WTC11 (cell line): ENCODE data around the gene KLHDC9. TPM values are rescaled to one million over a fixed set of nuclear protein-coding genes. Genes with fewer than 3 reads are reported as not detected.

Experiments used
- ATAC-seq: fragments of 200-7000 bp; cut with Tn5 transposase; 2 replicates; pipeline ENCODE4 v1.10.0; 2021; ENCODE audit warnings: mild to moderate bottlenecking, moderate library complexity
- CTCF ChIA-PET: fragments of 300-600 bp; sonication (Branson Sonifier 250); formaldehyde crosslinking; loops from one replicate; lab custom pipeline; 2021; ENCODE audit warnings: antibody characterized with exemption; lab: Charles Lee
- POLR2A ChIA-PET: fragments of 350-600 bp; sonication (Branson Sonifier 250); formaldehyde crosslinking; loops from one replicate; lab custom pipeline; 2021; ENCODE audit warnings: antibody characterized with exemption; lab: Charles Lee
- DNase-seq: peaks from one replicate; pipeline ENCODE4 v3.0.0; 2021; ENCODE audit warnings: low spot score
- H3K27ac Mint-ChIP-seq: 2 replicates; pipeline ENCODE4 v1.8.0; 2021; ENCODE audit warnings: mixed read lengths
- H3K27me3 Mint-ChIP-seq: 2 replicates; pipeline ENCODE4 v1.8.0; 2021; ENCODE audit warnings: low read depth, mild to moderate bottlenecking, moderate library complexity, mixed read lengths
- H3K36me3 Mint-ChIP-seq: 2 replicates; pipeline ENCODE4 v1.8.0; 2021; ENCODE audit warnings: mixed read lengths
- H3K4me1 Mint-ChIP-seq: 2 replicates; pipeline ENCODE4 v1.8.0; 2022; ENCODE audit warnings: mixed read lengths
- H3K4me3 Mint-ChIP-seq: 2 replicates; pipeline ENCODE4 v1.8.0; 2021; ENCODE audit warnings: mild to moderate bottlenecking, moderate library complexity, mixed read lengths
- H3K9me3 Mint-ChIP-seq: 2 replicates; pipeline ENCODE4 v1.8.0; 2021; ENCODE audit warnings: mixed read lengths
- ARID4B ChIP-seq: sonication (generic); formaldehyde crosslinking; IDR thresholded peaks from 2 replicates; pipeline ENCODE4 v1.8.0; 2023; ENCODE audit warnings: missing genetic modification reagents, mild to moderate bottlenecking, borderline replicate concordance
- CREM ChIP-seq: sonication (generic); formaldehyde crosslinking; IDR thresholded peaks from 2 replicates; pipeline ENCODE4 v1.8.1; 2022; ENCODE audit warnings: mild to moderate bottlenecking, missing genetic modification reagents, moderate library complexity
- E2F4 ChIP-seq: sonication (generic); formaldehyde crosslinking; IDR thresholded peaks from 2 replicates; pipeline ENCODE4 v1.8.1; 2022; ENCODE audit warnings: low read depth, mild to moderate bottlenecking, moderate library complexity, missing genetic modification reagents, borderline replicate concordance
- ELF4 ChIP-seq: sonication (generic); formaldehyde crosslinking; IDR thresholded peaks from 2 replicates; pipeline ENCODE4 v1.8.1; 2022; ENCODE audit warnings: low read depth, mild to moderate bottlenecking, moderate library complexity, missing genetic modification reagents
- ETV6 ChIP-seq: sonication (generic); formaldehyde crosslinking; IDR thresholded peaks from 2 replicates; pipeline ENCODE4 v1.8.1; 2022; ENCODE audit warnings: mild to moderate bottlenecking, missing genetic modification reagents
- FOXP1 ChIP-seq: sonication (generic); formaldehyde crosslinking; IDR thresholded peaks from 2 replicates; pipeline ENCODE4 v1.8.0; 2022; ENCODE audit warnings: missing genetic modification reagents, mild to moderate bottlenecking, moderate library complexity, borderline replicate concordance
- FOXP4 ChIP-seq: sonication (generic); formaldehyde crosslinking; IDR thresholded peaks from 2 replicates; pipeline ENCODE4 v1.8.0; 2022; ENCODE audit warnings: mild to moderate bottlenecking, missing genetic modification reagents
- NFATC4 ChIP-seq: fragments of 250-450 bp; sonication (Bioruptor Pico); IDR thresholded peaks from 2 replicates; pipeline ENCODE4 v1.9.0; 2021; ENCODE audit warnings: mild to moderate bottlenecking
- PRDM15 ChIP-seq: sonication (generic); formaldehyde crosslinking; IDR thresholded peaks from 2 replicates; pipeline ENCODE4 v1.8.0; 2022; ENCODE audit warnings: missing genetic modification reagents
- PRRX2 ChIP-seq: fragments of 250-450 bp; sonication (Bioruptor Pico); IDR thresholded peaks from 2 replicates; pipeline ENCODE4 v1.8.0; 2021; ENCODE audit warnings: mild to moderate bottlenecking
- RELA ChIP-seq: sonication (generic); formaldehyde crosslinking; IDR thresholded peaks from 2 replicates; pipeline ENCODE4 v1.8.1; 2022; ENCODE audit warnings: missing genetic modification reagents, mild to moderate bottlenecking, borderline replicate concordance
- RORB ChIP-seq: fragments of 250-450 bp; sonication (Bioruptor Pico); IDR thresholded peaks from 2 replicates; pipeline ENCODE4 v1.9.0; 2021; ENCODE audit warnings: mild to moderate bottlenecking
- SOX15 ChIP-seq: fragments of 250-450 bp; sonication (Bioruptor Pico); IDR thresholded peaks from 2 replicates; pipeline ENCODE4 v1.9.0; 2021; ENCODE audit warnings: mild to moderate bottlenecking
- ZMAT4 ChIP-seq: fragments of 250-450 bp; sonication (Bioruptor Pico); IDR thresholded peaks from 2 replicates; pipeline ENCODE4 v1.9.0; 2021; ENCODE audit warnings: mild to moderate bottlenecking
- ZNF232 ChIP-seq: sonication (generic); formaldehyde crosslinking; IDR thresholded peaks from 2 replicates; pipeline ENCODE4 v1.8.0; 2022; ENCODE audit warnings: mild to moderate bottlenecking, missing genetic modification reagents
- ZNF263 ChIP-seq: sonication (generic); formaldehyde crosslinking; IDR thresholded peaks from 2 replicates; pipeline ENCODE4 v1.8.1; 2022; ENCODE audit warnings: low read depth, mild to moderate bottlenecking, moderate library complexity, missing genetic modification reagents
- ZNF317 ChIP-seq: sonication (generic); formaldehyde crosslinking; IDR thresholded peaks from 2 replicates; pipeline ENCODE4 v1.8.1; 2023; ENCODE audit warnings: low read depth, mild to moderate bottlenecking, moderate library complexity, missing genetic modification reagents, borderline replicate concordance
- ZNF512 ChIP-seq: sonication (generic); formaldehyde crosslinking; IDR thresholded peaks from 2 replicates; pipeline ENCODE4 v1.8.1; 2022; ENCODE audit warnings: missing genetic modification reagents, borderline replicate concordance
- total RNA-seq: library from RNA; stranded (reverse); gene quantifications from 3 replicates; pipeline ENCODE4 v1.2.3, GENCODE V29; 2021

Gene KLHDC9
- total RNA-seq, 1 experiment from 2014 or later, result 5.8 TPM

- ChIA-PET POLR2A (no interaction called here), CTCF (interaction anchor here (0.7 to 8.2 kb wide), 3 partner anchors 24 to 105 kb away, joined by 3 to 109 read pairs (median 3); partner anchors contain the start of genes ARHGAP30 and PPOX)
- H3K36me3 Mint-ChIP-seq, result peaks cover 4% of the 10 kb centered on the region; the same call in 1 of the 2 replicates
- ATAC-seq, result no peak
- no peak overlapping the region for H3K4me3 Mint-ChIP-seq
- no peak for DNase-seq
- no peak overlapping the region for H3K27ac Mint-ChIP-seq
- peaks cover 6% of the 10 kb centered on the region; the same call in 1 of the 2 replicates for H3K27me3 Mint-ChIP-seq
- H3K4me1 Mint-ChIP-seq, result peaks cover 6% of the 10 kb centered on the region
- TF ChIP-seq NFATC4 (no peak), ARID4B (CRISPR knock-in tag) (no peak), ZNF512 (no peak), ELF4 (CRISPR knock-in tag) (no peak), ZNF263 (CRISPR knock-in tag) (no peak), RELA (CRISPR knock-in tag) (no peak), ZNF232 (no peak), E2F4 (CRISPR knock-in tag) (no peak), ETV6 (no peak), FOXP1 (CRISPR knock-in tag) (no peak), PRDM15 (CRISPR knock-in tag) (no peak), ZMAT4 (CRISPR knock-in tag) (no peak), SOX15 (CRISPR knock-in tag) (no peak), PRRX2 (no peak), CREM (CRISPR knock-in tag) (no peak), FOXP4 (CRISPR knock-in tag) (no peak), RORB (CRISPR knock-in tag) (no peak), ZNF317 (CRISPR knock-in tag) (no peak)
- TF ChIP-seq, all 79 proteins: peak for 0
- H3K9me3 Mint-ChIP-seq, result no peaks in the 10 kb centered on the region
Measured at GRCh38 chr1:161095230-161095629, 2.9 kb upstream of the KLHDC9 start.
